Upper lobe of right lung (tissue), 1 donor: ENCODE results near the gene SPATA13. TPM values are rescaled to one million over a fixed set of nuclear protein-coding genes. Genes with fewer than 3 reads are reported as not detected.

Experiments
- ATAC-seq: fragments of 200-7000 bp; cut with Tn5 transposase; one replicate; pipeline ENCODE4 v1.9.1; 2020; ENCODE audit warnings: mild to moderate bottlenecking, moderate library complexity
- DNase-seq: peaks from one replicate; pipeline ENCODE4 v3.0.0-alpha.2; 2020
- H3K27ac ChIP-seq: fragments of 200-600 bp; one replicate; pipeline ENCODE4 v1.8.0; 2022
- H3K27me3 ChIP-seq: fragments of 200-600 bp; one replicate; pipeline ENCODE4 v1.8.0; 2022; ENCODE audit warnings: mild to moderate bottlenecking
- H3K36me3 ChIP-seq: fragments of 200-600 bp; one replicate; pipeline ENCODE4 v1.8.0; 2022
- H3K4me1 ChIP-seq: fragments of 200-600 bp; one replicate; pipeline ENCODE4 v1.8.0; 2022
- H3K4me3 ChIP-seq: fragments of 200-600 bp; one replicate; pipeline ENCODE4 v1.8.0; 2022; ENCODE audit warnings: mild to moderate bottlenecking
- H3K9me3 ChIP-seq: fragments of 200-600 bp; one replicate; pipeline ENCODE4 v1.8.0; 2022
- intact Hi-C: fragments of 100-400 bp; cut with DNase I; formaldehyde crosslinking; loops from one replicate; pipeline ENCODE4 v1.11.0; 2022
- microRNA-seq: library from miRNA; unstranded; fragments of <30 nt; microRNA quantifications from one replicate; pipeline ENCODE4 v1.2.0, GENCODE V29; 2020; ENCODE audit warnings: borderline microRNAs expressed
- total RNA-seq: library from RNA; stranded (reverse); fragmentation: NEBNext Ultra II Directional; extraction: Animal tissue kit (Norgen Biotek cat#: 25700); gene quantifications from one replicate; pipeline ENCODE4 v1.2.1, GENCODE V29; 2021
- TF ChIP-seq, protein P1 (sequence below): fragments of 200-600 bp; IDR thresholded peaks from one replicate; pipeline ENCODE4 v1.8.0; 2022; ENCODE audit warnings: antibody characterized with exemption
- donor health status: DM: no; HTN: yes; CAD: no; lungs with severe emphysema.

The SPATA13 gene
- total RNA-seq, 1 donor from 2014 or later = 34.4 TPM

DNA sequence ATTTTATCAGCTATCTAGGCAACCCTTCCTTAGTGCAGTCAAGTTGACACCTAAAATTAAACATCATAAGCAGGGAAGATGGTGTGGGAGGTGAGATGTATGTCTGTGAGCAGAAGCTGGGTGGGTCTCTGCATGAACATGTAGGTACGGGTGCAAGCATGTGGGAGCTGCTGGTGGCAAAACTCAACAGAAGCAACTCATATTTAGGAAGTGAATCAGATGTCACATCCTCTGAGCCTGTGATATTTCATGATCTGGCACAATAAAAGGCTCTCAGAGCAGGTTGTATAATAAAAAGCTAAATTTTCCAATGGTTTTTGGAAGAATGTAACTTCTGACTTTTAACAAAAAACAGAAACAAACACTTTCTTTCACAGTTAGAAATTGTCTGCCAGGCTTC lies 193.2 kb downstream of the SPATA13 start:
- no peak overlapping the region for H3K27ac ChIP-seq
- intact Hi-C loops = no loop called here
- no peaks in the 10 kb centered on the region for H3K36me3 ChIP-seq
- no peak for DNase-seq
- no peak overlapping the region for H3K4me3 ChIP-seq
- no peak for ATAC-seq
- TF ChIP-seq, protein P1, sequence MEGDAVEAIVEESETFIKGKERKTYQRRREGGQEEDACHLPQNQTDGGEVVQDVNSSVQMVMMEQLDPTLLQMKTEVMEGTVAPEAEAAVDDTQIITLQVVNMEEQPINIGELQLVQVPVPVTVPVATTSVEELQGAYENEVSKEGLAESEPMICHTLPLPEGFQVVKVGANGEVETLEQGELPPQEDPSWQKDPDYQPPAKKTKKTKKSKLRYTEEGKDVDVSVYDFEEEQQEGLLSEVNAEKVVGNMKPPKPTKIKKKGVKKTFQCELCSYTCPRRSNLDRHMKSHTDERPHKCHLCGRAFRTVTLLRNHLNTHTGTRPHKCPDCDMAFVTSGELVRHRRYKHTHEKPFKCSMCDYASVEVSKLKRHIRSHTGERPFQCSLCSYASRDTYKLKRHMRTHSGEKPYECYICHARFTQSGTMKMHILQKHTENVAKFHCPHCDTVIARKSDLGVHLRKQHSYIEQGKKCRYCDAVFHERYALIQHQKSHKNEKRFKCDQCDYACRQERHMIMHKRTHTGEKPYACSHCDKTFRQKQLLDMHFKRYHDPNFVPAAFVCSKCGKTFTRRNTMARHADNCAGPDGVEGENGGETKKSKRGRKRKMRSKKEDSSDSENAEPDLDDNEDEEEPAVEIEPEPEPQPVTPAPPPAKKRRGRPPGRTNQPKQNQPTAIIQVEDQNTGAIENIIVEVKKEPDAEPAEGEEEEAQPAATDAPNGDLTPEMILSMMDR = no peak
- no peaks in the 10 kb centered on the region for H3K9me3 ChIP-seq
- H3K27me3 ChIP-seq = no peaks in the 10 kb centered on the region
- no peaks in the 10 kb centered on the region for H3K4me1 ChIP-seq

DNA sequence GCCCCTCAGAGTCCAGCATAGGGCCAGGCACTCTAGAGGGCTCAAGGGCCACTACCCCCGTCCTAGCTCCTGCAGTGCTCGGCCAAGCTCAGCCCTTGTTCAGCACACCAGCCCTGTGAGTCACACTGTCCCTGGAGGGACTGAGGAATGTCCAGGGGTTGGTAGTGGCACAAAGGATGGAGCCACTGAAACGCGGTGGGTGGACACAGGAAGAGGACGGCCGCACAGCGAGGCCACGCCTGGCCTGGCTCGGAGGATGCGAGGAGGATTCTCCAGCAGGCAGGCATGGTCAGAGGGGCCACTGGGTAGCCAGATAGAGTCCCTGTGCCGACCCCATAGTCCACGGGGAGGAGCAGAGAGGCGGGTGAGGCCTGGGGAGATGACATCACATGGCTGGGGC lies 194.6 kb downstream of the SPATA13 start:
- no peak overlapping the region for H3K27ac ChIP-seq
- H3K9me3 ChIP-seq = no peaks in the 10 kb centered on the region
- DNase-seq = no peak
- H3K36me3 ChIP-seq = no peaks in the 10 kb centered on the region
- no peaks in the 10 kb centered on the region for H3K4me1 ChIP-seq
- no peaks in the 10 kb centered on the region for H3K27me3 ChIP-seq
- peak; percentile 21 for ATAC-seq
- TF ChIP-seq, protein P1 = no peak
- intact Hi-C loops = no loop called here
- H3K4me3 ChIP-seq = no peak overlapping the region

- TF ChIP-seq, protein P1 = no peak
- Histone ChIP-seq H3K9me3 (no peaks in the 10 kb centered on the region), H3K27me3 (no peaks in the 10 kb centered on the region), H3K36me3 (no peaks in the 10 kb centered on the region), H3K27ac (no peak overlapping the region), H3K4me1 (no peaks in the 10 kb centered on the region), H3K4me3 (no peak overlapping the region)
- intact Hi-C loops = no loop called here
- no peak for ATAC-seq
- DNase-seq = no peak
Observed at GRCh38 chr13:24356270-24356669, 195.8 kb downstream of the SPATA13 start.

Small RNA genes lying within 50 kb of the gene (microRNA-seq; reads per million reads assigned to microRNA genes)
- not detected for gene MIR2276

Other genes starting within 250 kb of the SPATA13 start
- gene C1QTNF9, start 148.9 kb downstream of the SPATA13 start, total RNA-seq = not detected